ENCODE measurements around the gene MRTFA. TPM values are rescaled to one million over a fixed set of nuclear protein-coding genes. Genes with fewer than 3 reads are reported as not detected.

MRTFA gene
- total RNA-seq, 4 donors from 2014 or later: 46.0 to 408 (median 90.0) TPM

DNA sequence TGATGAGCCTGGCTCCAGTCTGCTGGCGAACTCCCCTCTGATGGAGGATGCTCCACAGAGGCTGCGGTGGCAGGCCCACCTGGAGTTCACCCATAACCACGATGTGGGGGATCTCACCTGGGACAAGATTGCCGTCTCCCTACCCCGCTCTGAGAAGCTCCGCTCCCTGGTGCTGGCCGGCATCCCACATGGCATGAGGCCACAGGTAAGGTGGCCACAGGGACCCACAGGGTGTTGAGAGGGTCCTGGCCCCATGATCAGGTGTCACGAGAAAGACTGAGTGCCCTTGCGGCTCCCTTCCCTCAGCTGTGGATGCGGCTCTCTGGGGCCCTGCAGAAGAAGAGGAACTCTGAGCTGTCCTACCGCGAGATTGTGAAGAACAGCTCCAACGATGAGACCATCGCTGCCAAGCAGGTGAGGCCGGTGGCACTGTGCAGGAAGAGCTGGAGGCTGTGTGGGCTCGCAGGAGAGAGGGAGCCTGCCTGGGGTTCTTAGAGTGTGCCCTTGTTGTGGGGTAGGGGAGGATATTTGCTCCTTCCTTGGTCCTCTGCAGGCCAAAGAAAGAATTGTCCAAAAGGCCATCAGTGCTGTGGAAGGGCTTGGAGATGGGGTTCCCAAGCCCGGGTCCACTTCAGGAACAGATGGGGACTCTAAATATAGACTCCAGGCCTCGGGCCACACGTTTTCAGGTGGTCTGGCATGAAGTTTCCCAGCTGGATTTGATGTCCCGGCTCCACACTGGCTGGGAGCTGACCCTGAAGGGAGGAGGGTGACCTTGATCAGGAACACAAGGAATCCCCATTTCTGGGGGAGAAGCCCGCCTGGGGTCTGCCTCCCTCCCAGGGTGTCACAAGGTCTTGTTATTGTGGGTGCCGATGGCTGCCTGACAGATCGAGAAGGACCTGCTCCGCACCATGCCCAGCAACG lies 232.0 kb downstream of the MRTFA start:
- TF ChIP-seq POLR2AphosphoS5 (IDR thresholded peaks at IDR 0.05): no peak
- TF ChIP-seq, protein P1, sequence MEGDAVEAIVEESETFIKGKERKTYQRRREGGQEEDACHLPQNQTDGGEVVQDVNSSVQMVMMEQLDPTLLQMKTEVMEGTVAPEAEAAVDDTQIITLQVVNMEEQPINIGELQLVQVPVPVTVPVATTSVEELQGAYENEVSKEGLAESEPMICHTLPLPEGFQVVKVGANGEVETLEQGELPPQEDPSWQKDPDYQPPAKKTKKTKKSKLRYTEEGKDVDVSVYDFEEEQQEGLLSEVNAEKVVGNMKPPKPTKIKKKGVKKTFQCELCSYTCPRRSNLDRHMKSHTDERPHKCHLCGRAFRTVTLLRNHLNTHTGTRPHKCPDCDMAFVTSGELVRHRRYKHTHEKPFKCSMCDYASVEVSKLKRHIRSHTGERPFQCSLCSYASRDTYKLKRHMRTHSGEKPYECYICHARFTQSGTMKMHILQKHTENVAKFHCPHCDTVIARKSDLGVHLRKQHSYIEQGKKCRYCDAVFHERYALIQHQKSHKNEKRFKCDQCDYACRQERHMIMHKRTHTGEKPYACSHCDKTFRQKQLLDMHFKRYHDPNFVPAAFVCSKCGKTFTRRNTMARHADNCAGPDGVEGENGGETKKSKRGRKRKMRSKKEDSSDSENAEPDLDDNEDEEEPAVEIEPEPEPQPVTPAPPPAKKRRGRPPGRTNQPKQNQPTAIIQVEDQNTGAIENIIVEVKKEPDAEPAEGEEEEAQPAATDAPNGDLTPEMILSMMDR (IDR thresholded peaks at IDR 0.05): no peak
- no peak for TF ChIP-seq EP300 (IDR thresholded peaks at IDR 0.05; ENCODE audit: low read depth)
- TF ChIP-seq POLR2A (IDR thresholded peaks at IDR 0.05): no peak
- intact Hi-C loops (cut with DNase I; ENCODE audit: low total_unique reads): no loop called here
- DNase-seq: no peak
- in situ Hi-C loops (cut with MboI; ENCODE audit: low pct_ligation_motif_present in 1 of 4, low pct_unique_long_range_greater_than_20kb in 1 of 4, low sequenced_read_pairs in 3 of 4): no loop called here
- 92% methylated on average over 19 of the region's 25 CpGs; no CpG with 5 or more reads in 1 of the 2 donors for WGBS, 2 donors (ENCODE audit: low coverage in 1 of 2)
- H3K4me3 ChIP-seq: no peak overlapping the region
- H3K4me1 ChIP-seq: peaks cover 0 to 10% (median 1%) of the 10 kb centered on the region in 4 donors
- no peaks in the 10 kb centered on the region for H3K9me3 ChIP-seq
- peaks cover 0 to 41% (median 19%) of the 10 kb centered on the region in 4 donors for H3K36me3 ChIP-seq
- no peaks in the 10 kb centered on the region for H3K27me3 ChIP-seq
- H3K27ac ChIP-seq: no peak overlapping the region

DNA sequence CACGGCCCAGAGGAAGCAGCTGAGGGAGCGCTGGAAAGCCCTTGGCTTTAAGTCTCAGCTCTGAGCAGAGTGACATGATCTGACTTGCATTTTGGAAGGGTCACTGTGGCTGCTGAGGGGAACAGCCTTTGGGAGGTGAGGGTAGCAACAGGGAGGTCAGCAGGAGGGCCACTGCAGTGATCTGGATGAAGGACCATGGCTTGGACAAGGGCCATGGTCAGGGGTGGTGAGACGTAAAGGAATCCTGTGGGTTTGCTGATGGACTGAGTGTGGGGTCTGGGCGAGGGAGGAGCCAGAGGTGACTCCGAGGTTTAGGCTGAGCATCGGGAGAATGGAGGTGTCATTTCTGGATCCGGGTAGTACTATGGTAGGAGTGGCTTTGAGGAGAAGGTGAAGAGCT lies 232.9 kb downstream of the MRTFA start:
- intact Hi-C loops (cut with DNase I; ENCODE audit: low total_unique reads): no loop called here
- DNase-seq: no peak
- no peak overlapping the region for H3K4me3 ChIP-seq
- H3K4me1 ChIP-seq: peaks cover 0 to 18% (median 1%) of the 10 kb centered on the region in 4 donors
- peaks cover 0 to 38% (median 18%) of the 10 kb centered on the region in 4 donors for H3K36me3 ChIP-seq
- H3K27me3 ChIP-seq: no peaks in the 10 kb centered on the region
- in situ Hi-C loops (cut with MboI; ENCODE audit: low pct_ligation_motif_present in 1 of 4, low pct_unique_long_range_greater_than_20kb in 1 of 4, low sequenced_read_pairs in 3 of 4): no loop called here
- WGBS, 2 donors (ENCODE audit: low coverage in 1 of 2): 91 to 92% methylated on average over 6 to 7 of the region's 7 CpGs
- no peaks in the 10 kb centered on the region for H3K9me3 ChIP-seq
- TF ChIP-seq, protein P1 (IDR thresholded peaks at IDR 0.05): no peak
- no peak for TF ChIP-seq EP300 (IDR thresholded peaks at IDR 0.05; ENCODE audit: low read depth)
- TF ChIP-seq POLR2AphosphoS5 (IDR thresholded peaks at IDR 0.05): no peak
- no peak for TF ChIP-seq POLR2A (IDR thresholded peaks at IDR 0.05)
- H3K27ac ChIP-seq: no peak overlapping the region

DNA sequence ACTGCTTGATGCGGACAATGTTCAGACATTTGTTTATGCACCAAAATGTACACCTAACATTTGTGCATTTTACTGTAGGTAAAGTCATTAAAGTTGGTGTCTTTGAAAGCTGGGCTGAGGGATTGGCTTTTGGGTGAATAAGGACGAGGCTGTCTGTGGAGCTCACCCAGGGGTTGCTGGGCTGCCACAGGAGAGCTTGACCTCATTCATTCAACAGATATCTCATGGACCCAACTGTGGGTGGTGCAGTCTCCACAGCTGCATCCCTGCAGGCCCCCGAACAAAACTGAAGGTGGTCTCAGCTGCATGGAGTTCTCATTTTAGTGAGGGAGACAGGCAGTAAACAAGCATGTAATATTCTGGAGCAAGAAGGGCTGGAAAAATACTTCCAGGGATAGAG lies 233.4 kb downstream of the MRTFA start:
- DNase-seq: no peak
- WGBS, 2 donors (ENCODE audit: low coverage in 1 of 2): 83% methylated on average over 1 to 3 of the region's 3 CpGs
- TF ChIP-seq EP300 (IDR thresholded peaks at IDR 0.05; ENCODE audit: low read depth) (no peak), POLR2AphosphoS5 (IDR thresholded peaks at IDR 0.05) (no peak), POLR2A (IDR thresholded peaks at IDR 0.05) (no peak)
- TF ChIP-seq, protein P1 (IDR thresholded peaks at IDR 0.05): no peak
- Histone ChIP-seq H3K4me1 (peaks cover 0 to 22% (median 3%) of the 10 kb centered on the region in 4 donors), H3K36me3 (peaks cover 0 to 36% (median 17%) of the 10 kb centered on the region in 4 donors), H3K27ac (no peak overlapping the region), H3K27me3 (no peaks in the 10 kb centered on the region), H3K9me3 (no peaks in the 10 kb centered on the region), H3K4me3 (no peak overlapping the region)
- intact Hi-C loops (cut with DNase I; ENCODE audit: low total_unique reads): no loop called here
- in situ Hi-C loops (cut with MboI; ENCODE audit: low pct_ligation_motif_present in 1 of 4, low pct_unique_long_range_greater_than_20kb in 1 of 4, low sequenced_read_pairs in 3 of 4): no loop called here

DNA sequence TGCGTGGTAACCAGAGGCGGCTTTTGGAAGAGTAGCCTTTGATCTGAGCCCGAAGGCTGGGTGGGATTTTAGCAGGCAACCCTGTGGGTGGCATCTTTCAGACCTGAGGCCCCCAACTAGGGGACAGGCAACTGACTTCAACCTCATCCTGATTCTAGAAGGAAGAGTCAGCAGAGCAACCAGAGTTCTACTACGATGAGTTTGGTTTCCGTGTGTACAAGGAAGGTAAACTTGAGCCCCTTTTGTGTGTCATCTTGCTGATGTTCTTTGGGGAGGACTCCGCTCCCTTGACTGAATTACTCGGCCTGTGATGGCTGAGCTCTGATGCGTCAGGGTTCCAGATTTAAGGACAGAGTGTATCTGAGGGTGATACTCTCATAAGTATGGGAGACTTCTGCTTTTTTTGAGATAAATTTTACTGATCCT lies 234.5 kb downstream of the MRTFA start:
- no peak for DNase-seq
- 91% methylated on average over 4 to 8 of the region's 8 CpGs for WGBS, 2 donors (ENCODE audit: low coverage in 1 of 2)
- Histone ChIP-seq H3K4me3 (no peak overlapping the region), H3K9me3 (no peaks in the 10 kb centered on the region), H3K27ac (no peak overlapping the region), H3K36me3 (peaks cover 0 to 31% (median 15%) of the 10 kb centered on the region in 4 donors), H3K4me1 (peaks cover 0 to 33% (median 6%) of the 10 kb centered on the region in 4 donors), H3K27me3 (no peaks in the 10 kb centered on the region)
- TF ChIP-seq, protein P1 (IDR thresholded peaks at IDR 0.05): no peak
- TF ChIP-seq POLR2A (IDR thresholded peaks at IDR 0.05) (no peak), POLR2AphosphoS5 (IDR thresholded peaks at IDR 0.05) (no peak), EP300 (IDR thresholded peaks at IDR 0.05; ENCODE audit: low read depth) (no peak)
- intact Hi-C loops (cut with DNase I; ENCODE audit: low total_unique reads): no loop called here
- in situ Hi-C loops (cut with MboI; ENCODE audit: low pct_ligation_motif_present in 1 of 4, low pct_unique_long_range_greater_than_20kb in 1 of 4, low sequenced_read_pairs in 3 of 4): no loop called here
